Measurements from ENCODE around the gene FPR1.
"Not testable (repeated sequence)": the region's sequence is repeated elsewhere in the genome, so short reads cannot be mapped to it uniquely, and the experiment has no call there.

Gene FPR1

GRCh38 chr19:51777570-51778462 lies 26.1 kb upstream of the FPR1 start:
- peak; percentile 80 for DNase-seq

- not testable (repeated sequence) for DNase-seq
These were observed 24.9 kb upstream of the FPR1 start for GRCh38 chr19:51776561-51776960.

- peak; percentile 19 for DNase-seq
These were observed 21.3 kb upstream of the FPR1 start for GRCh38 chr19:51772977-51773376.

- no peak for DNase-seq
These were observed 19.9 kb upstream of the FPR1 start for GRCh38 chr19:51771376-51772130.

GRCh38 chr19:51766461-51766860 lies 14.8 kb upstream of the FPR1 start:
- DNase-seq = no peak

GRCh38 chr19:51765086-51765485 lies 13.4 kb upstream of the FPR1 start:
- DNase-seq = no peak

- DNase-seq = no peak
These were observed 10.0 kb upstream of the FPR1 start for GRCh38 chr19:51761696-51762095.

GRCh38 chr19:51760697-51761356 lies 9.1 kb upstream of the FPR1 start, which contains the start of gene FPR2:
FPR2 (plus strand) TSS chr19:51761180; CDS start chr19:51768659, 7,479 bp downstream.
- no peak for DNase-seq

GRCh38 chr19:51755571-51755970 lies 3.9 kb upstream of the FPR1 start:
- DNase-seq = no peak

- no peak for DNase-seq
These were observed 3.1 kb upstream of the FPR1 start for GRCh38 chr19:51754770-51755169.

- DNase-seq = no peak
These were observed 2.4 kb upstream of the FPR1 start for GRCh38 chr19:51754109-51754508.

GRCh38 chr19:51750400-51751094 lies 1.1 kb downstream of the FPR1 start:
- DNase-seq = no peak

GRCh38 chr19:51749979-51750378 lies 1.7 kb downstream of the FPR1 start:
- no peak for DNase-seq

GRCh38 chr19:51746731-51747130 lies 4.9 kb downstream of the FPR1 start:
- DNase-seq = no peak

- DNase-seq = no peak
These were observed 8.3 kb downstream of the FPR1 start for GRCh38 chr19:51743405-51743804.

- DNase-seq = no peak
These were observed 8.9 kb downstream of the FPR1 start for GRCh38 chr19:51742789-51743188.

- DNase-seq = no peak
These were observed 11.3 kb downstream of the FPR1 start for GRCh38 chr19:51740356-51740755.

- DNase-seq = no peak
These were observed 12.0 kb downstream of the FPR1 start for GRCh38 chr19:51739466-51740213.

GRCh38 chr19:51738523-51738922 lies 13.2 kb downstream of the FPR1 start:
- DNase-seq = not testable (repeated sequence)

GRCh38 chr19:51737924-51738323 lies 13.8 kb downstream of the FPR1 start:
- DNase-seq = no peak

GRCh38 chr19:51737389-51737788 lies 14.3 kb downstream of the FPR1 start:
- DNase-seq = no peak
